ENCODE measurements around the gene PRKCB.

- no peak for TF ChIP-seq POLR2AphosphoS5 (IDR thresholded peaks at IDR 0.05; ENCODE audit: low read depth, low read length)
- TF ChIP-seq TAF1 (IDR thresholded peaks at IDR 0.05; ENCODE audit: borderline replicate concordance, insufficient read depth, low read length) = no peak
- no peak for TF ChIP-seq REST (IDR thresholded peaks at IDR 0.05; ENCODE audit: insufficient read depth in 1 of 2, low read depth in 2 of 2, low read length in 2 of 2)
- no peak for TF ChIP-seq FOXP2 (optimal IDR thresholded peaks at IDR 0.05; ENCODE audit: borderline replicate concordance, extremely low read depth, extremely low read length, insufficient read depth)
These were observed 297.0 kb downstream of the PRKCB start for GRCh38 chr16:24132797-24133155.

All from PFSK-1 (cell line).